ENCODE results near the gene HS1BP3. TPM values are rescaled to one million over a fixed set of nuclear protein-coding genes. Genes with fewer than 3 reads are reported as not detected.

The HS1BP3 gene
- total and polyA plus RNA-seq, 7 experiments from 2014 or later: 12.0 to 19.0 (median 17.3) TPM

DNA sequence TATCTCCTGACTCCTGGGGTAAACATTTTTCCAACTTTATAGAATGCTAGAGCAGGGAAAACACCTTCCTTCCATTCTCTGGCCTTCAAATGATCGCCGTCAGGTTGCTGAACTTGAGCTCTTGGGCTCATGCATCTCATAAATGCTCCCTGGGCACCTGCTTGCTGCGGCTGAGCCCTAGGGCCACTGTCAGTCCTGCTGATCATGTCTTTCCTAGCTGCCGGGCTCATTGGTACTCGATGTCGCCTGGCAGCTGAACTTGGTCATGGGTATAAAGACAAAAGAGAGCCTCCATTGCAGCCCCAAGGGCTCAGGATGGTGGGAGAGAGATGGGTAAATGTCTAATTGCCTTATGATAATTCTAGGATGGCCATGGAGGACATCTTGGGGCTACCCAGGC is 80.6 kb downstream of the HS1BP3 start:
- intact Hi-C loops (cut with micrococcal nuclease): loop anchor here in 1 of 2 donors (5.0 kb wide), 1 partner anchor 118 kb away; no protein-coding TSS in a partner anchor
- H3K27me3 Mint-ChIP-seq: peaks cover 0 to 3% (median 0%) of the 10 kb centered on the region in 5 donors
- no peak for ATAC-seq
- POLR2A ChIA-PET: no interaction called here
- no peaks in the 10 kb centered on the region for H3K36me3 ChIP-seq (ENCODE audit: control insufficient read depth in 2 of 3, insufficient read depth in 3 of 3, low read length in 3 of 3)
- no peak overlapping the region for H3K27ac ChIP-seq (ENCODE audit: low read depth, low read length)
- H3K9me3 ChIP-seq (ENCODE audit: control insufficient read depth in 2 of 3, low read length in 3 of 3): no peaks in the 10 kb centered on the region
- H3K27me3 ChIP-seq (ENCODE audit: control insufficient read depth in 2 of 2, insufficient read depth in 2 of 2, low read length in 2 of 2): no peaks in the 10 kb centered on the region
- H3K4me3 Mint-ChIP-seq: no peak overlapping the region
- no peak overlapping the region for H3K27ac Mint-ChIP-seq
- DNase-seq: no peak
- no peak overlapping the region for H3K4me3 ChIP-seq (ENCODE audit: low read length)
- H3K36me3 Mint-ChIP-seq: no peaks in the 10 kb centered on the region
- CTCF ChIA-PET: no interaction called here
- no peaks in the 10 kb centered on the region for H3K4me1 ChIP-seq (ENCODE audit: control insufficient read depth in 2 of 2, insufficient read depth in 2 of 2, low read length in 2 of 2)
- H3K4me1 Mint-ChIP-seq: peaks cover 0 to 13% (median 0%) of the 10 kb centered on the region in 7 donors
- H3K9me3 Mint-ChIP-seq: peaks cover 0 to under 1% (median 0%) of the 10 kb centered on the region in 11 donors

DNA sequence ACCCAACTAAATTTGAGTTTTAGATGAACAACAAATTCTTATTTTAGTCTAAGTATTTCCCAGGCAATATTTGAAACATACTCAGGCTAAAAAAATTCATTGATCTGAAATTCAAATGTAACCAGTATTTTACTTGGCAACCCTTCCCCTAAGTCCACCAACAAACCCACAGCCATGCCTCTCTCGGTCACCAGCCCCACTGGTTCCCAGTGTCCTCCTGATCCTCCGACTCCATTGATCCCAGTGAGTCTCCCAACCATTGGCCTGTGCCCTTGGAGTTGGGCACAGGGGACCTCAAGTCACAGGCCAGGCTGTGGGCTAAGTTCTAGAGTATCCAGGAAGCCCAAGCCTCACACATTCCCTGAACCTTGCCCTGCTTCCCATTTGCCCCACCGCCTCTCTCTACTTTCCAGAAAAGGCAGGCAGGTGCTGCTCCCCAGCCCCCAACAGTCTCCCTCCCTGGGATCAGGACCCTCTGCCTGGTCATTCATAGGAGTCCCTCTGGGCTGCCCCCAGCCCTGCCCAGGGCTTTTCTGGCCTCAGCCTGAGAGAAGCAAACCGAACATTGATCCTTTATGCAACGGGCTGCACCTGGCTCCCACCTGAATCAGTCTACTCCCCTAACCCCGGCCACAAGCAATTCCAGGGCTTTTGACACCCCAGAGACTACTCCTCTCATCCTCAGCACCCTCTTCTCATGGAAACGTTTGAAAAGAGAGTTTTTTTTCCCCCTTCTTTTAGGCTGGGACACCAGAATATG is 81.3 kb downstream of the HS1BP3 start:
- Histone ChIP-seq H3K9me3 (ENCODE audit: control insufficient read depth in 2 of 3, low read length in 3 of 3) (no peaks in the 10 kb centered on the region), H3K36me3 (ENCODE audit: control insufficient read depth in 2 of 3, insufficient read depth in 3 of 3, low read length in 3 of 3) (no peaks in the 10 kb centered on the region), H3K4me3 (ENCODE audit: low read length) (no peak overlapping the region), H3K4me1 (ENCODE audit: control insufficient read depth in 2 of 2, insufficient read depth in 2 of 2, low read length in 2 of 2) (no peaks in the 10 kb centered on the region), H3K27ac (ENCODE audit: low read depth, low read length) (no peak overlapping the region), H3K27me3 (ENCODE audit: control insufficient read depth in 2 of 2, insufficient read depth in 2 of 2, low read length in 2 of 2) (no peaks in the 10 kb centered on the region)
- Mint-ChIP-seq H3K4me3 (no peak overlapping the region), H3K36me3 (no peaks in the 10 kb centered on the region), H3K9me3 (peaks cover 0 to 1% (median 0%) of the 10 kb centered on the region in 11 donors), H3K27me3 (peaks cover 0 to 4% (median 0%) of the 10 kb centered on the region in 5 donors), H3K27ac (no peak overlapping the region), H3K4me1 (peaks cover 0 to 13% (median 0%) of the 10 kb centered on the region in 7 donors)
- CTCF ChIA-PET: no interaction called here
- intact Hi-C loops (cut with micrococcal nuclease): loop anchor here in 1 of 2 donors (5.0 kb wide), 1 partner anchor 117 kb away; no protein-coding TSS in a partner anchor
- POLR2A ChIA-PET: no interaction called here
- no peak for DNase-seq
- no peak for ATAC-seq

DNA sequence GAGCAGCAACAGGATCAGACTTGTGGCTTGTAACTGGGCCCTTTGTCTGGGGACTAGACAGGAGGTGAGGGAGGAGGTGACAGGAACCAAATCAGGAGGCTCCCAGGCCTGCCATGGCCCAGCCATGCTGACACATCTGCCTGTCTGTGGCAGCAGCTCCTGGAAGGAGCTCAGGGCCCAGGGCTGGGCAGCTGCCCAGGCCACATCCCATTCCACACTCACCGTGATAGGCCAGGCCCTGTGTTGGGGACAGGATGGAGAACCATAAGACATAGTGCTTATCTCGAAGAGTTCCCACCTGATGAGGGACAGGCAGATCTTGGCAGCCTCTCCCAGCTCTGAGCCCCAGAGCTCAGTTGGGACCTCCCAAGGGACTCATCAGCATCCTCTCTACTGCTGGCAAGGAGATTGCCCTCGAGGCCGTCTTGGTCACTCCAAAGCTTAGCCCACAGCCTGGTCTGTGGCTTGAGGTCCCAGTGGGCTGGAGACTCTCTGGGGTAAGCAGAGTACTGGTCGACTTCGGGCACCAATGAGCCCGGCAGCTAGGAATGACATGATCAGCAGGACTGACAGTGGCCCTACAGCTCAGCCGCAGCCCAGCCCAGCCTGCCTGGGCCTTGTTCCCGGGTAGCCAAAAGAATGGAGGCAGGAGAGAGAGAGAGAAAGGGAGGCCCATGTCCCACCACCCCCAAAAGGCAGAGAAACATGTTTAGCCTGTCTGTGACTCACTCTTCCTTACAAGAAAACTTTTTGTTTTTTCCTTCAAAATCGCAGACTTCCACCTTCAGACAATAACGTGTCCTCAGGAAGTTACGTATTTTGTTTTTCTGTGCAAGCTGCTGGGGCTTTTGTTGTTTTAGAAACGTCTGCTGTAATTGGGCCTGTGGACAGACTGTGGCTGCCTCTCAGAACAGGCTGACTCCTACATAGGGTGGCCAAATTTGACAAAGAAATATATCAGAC is 82.1 kb downstream of the HS1BP3 start:
- no peaks in the 10 kb centered on the region for H3K9me3 ChIP-seq (ENCODE audit: control insufficient read depth in 2 of 3, low read length in 3 of 3)
- H3K36me3 ChIP-seq (ENCODE audit: control insufficient read depth in 2 of 3, insufficient read depth in 3 of 3, low read length in 3 of 3): no peaks in the 10 kb centered on the region
- no peaks in the 10 kb centered on the region for H3K27me3 ChIP-seq (ENCODE audit: control insufficient read depth in 2 of 2, insufficient read depth in 2 of 2, low read length in 2 of 2)
- CTCF ChIA-PET: no interaction called here
- Mint-ChIP-seq H3K9me3 (peaks cover 0 to 1% (median 0%) of the 10 kb centered on the region in 11 donors), H3K4me3 (no peak overlapping the region), H3K27me3 (peaks cover 0 to 4% (median 0%) of the 10 kb centered on the region in 5 donors), H3K4me1 (peaks cover 0 to 6% (median 0%) of the 10 kb centered on the region in 7 donors), H3K27ac (peak overlapping the region in 1 of 9 donors; percentile 29), H3K36me3 (no peaks in the 10 kb centered on the region)
- H3K27ac ChIP-seq (ENCODE audit: low read depth, low read length): no peak overlapping the region
- intact Hi-C loops (cut with micrococcal nuclease): no loop called here
- no peak overlapping the region for H3K4me3 ChIP-seq (ENCODE audit: low read length)
- ATAC-seq: no peak
- no peak for DNase-seq
- POLR2A ChIA-PET: no interaction called here
- no peaks in the 10 kb centered on the region for H3K4me1 ChIP-seq (ENCODE audit: control insufficient read depth in 2 of 2, insufficient read depth in 2 of 2, low read length in 2 of 2)

DNA sequence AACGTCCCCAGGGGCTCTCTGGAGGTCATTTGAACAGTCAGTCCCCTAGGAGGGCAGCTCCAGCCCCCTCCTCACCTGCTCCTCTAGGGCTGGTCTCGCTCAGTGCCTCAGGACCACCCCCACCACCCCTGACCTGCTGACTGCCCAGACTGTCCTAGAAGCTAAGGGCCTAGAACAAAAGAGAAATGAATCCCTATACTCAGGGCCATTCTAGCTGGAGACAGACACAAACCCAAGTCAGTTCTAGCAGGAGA is 83.0 kb downstream of the HS1BP3 start:
- Histone ChIP-seq H3K36me3 (ENCODE audit: control insufficient read depth in 2 of 3, insufficient read depth in 3 of 3, low read length in 3 of 3) (no peaks in the 10 kb centered on the region), H3K9me3 (ENCODE audit: control insufficient read depth in 2 of 3, low read length in 3 of 3) (no peaks in the 10 kb centered on the region), H3K4me1 (ENCODE audit: control insufficient read depth in 2 of 2, insufficient read depth in 2 of 2, low read length in 2 of 2) (no peaks in the 10 kb centered on the region), H3K27me3 (ENCODE audit: control insufficient read depth in 2 of 2, insufficient read depth in 2 of 2, low read length in 2 of 2) (no peaks in the 10 kb centered on the region), H3K27ac (ENCODE audit: low read depth, low read length) (no peak overlapping the region), H3K4me3 (ENCODE audit: low read length) (no peak overlapping the region)
- ChIA-PET CTCF (no interaction called here), POLR2A (no interaction called here)
- DNase-seq: no peak
- peaks cover 0 to 4% (median 0%) of the 10 kb centered on the region in 5 donors for H3K27me3 Mint-ChIP-seq
- peaks cover 0 to 1% (median 0%) of the 10 kb centered on the region in 11 donors for H3K9me3 Mint-ChIP-seq
- no peak for ATAC-seq
- H3K4me3 Mint-ChIP-seq: no peak overlapping the region
- H3K4me1 Mint-ChIP-seq: peaks cover 0 to 3% (median 0%) of the 10 kb centered on the region in 7 donors
- no peak overlapping the region for H3K27ac Mint-ChIP-seq
- intact Hi-C loops (cut with micrococcal nuclease): no loop called here
- no peaks in the 10 kb centered on the region for H3K36me3 Mint-ChIP-seq

Other genes starting within 250 kb of the HS1BP3 start
- gene RHOB, start 204.0 kb downstream of the HS1BP3 start, total RNA-seq: 100 to 1,000 TPM in 1 of 5 experiments, 10 to 100 TPM in 2, 1 to 10 TPM in 2; 2.5 to 244 (median 11.7) TPM
- gene RHOB, start 204.0 kb downstream of the HS1BP3 start, polyA plus RNA-seq: under 1 TPM; 0.64 to 0.71 TPM
- under 1 TPM in 3 of 5 experiments, not detected in 2; 0.03 to 0.20 (median 0.05) TPM for gene GDF7, start 16.0 kb upstream of the HS1BP3 start, total RNA-seq
- under 1 TPM; 0.01 to 0.17 TPM for gene GDF7, start 16.0 kb upstream of the HS1BP3 start, polyA plus RNA-seq
- gene LDAH, start 172.0 kb upstream of the HS1BP3 start, total RNA-seq: 10 to 100 TPM; 11.1 to 29.8 (median 18.4) TPM
- gene LDAH, start 172.0 kb upstream of the HS1BP3 start, polyA plus RNA-seq: 10 to 100 TPM in 1 of 2 donors, 1 to 10 TPM in 1; 8.6 to 15.8 TPM